ENCODE measurements around the gene TRAF7. TPM values are rescaled to one million over a fixed set of nuclear protein-coding genes. Genes with fewer than 3 reads are reported as not detected.
"Not testable (repeated sequence)": the region's sequence is repeated elsewhere in the genome, so short reads cannot be mapped to it uniquely, and the experiment has no call there.

The TRAF7 gene
- 10 to 100 TPM; 42.6 to 64.5 (median 54.3) TPM for total RNA-seq

DNA sequence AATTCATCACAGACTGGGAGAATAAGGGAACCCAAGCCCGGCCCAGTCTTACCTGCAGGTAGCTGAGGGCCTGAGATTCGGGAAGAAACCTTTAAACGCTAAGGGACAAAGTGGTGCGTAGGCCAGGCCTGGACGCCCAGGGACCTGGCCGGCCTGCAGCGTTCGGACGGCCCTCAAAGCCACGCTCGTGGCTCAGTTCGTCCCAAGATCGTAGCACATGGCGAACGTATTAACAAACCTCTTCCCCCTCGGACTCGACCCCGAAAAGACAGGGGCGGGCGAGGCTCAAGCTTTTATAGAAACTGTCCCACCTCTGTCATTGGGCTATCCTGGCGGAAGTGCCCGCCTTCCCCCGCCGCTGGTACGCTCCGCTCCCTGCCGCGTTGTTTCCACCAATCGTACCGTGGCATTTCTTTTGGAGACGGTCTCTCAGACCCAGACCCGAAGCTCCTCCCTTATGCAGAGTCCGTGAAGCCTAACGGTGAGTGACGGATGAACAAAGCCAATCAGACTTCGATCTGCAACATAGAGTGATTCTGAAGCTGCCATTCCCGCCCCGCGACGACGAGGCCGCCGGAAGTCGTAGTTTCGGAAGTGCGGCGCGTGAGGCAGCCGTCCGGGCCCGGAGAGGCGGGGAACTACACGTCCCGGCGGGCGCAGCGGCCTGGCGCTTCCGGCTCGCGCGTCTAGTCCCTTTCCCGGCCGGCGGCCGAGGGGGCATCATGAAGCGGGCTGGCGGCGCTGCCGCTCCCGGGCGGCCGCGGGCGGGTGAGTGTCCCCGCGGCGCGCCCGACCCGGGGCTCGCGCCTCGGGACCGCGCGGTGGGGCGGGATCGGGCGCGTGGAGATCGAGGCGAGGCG is at the start of gene TRAF7:
TSS of gene TRAF7 (plus strand) at position 692 of the 860 bp plus-strand sequence. CDS start 8,139 bp downstream, outside the sequence.
- intact Hi-C loops (cut with DNase I) = loop anchor here (5.0 kb wide), 1 partner anchor 97 kb away; the partner anchor contains the start of gene ECI1
- WGBS = 0% methylated on average over 43 of the region's 94 CpGs
- Histone ChIP-seq H3K36me3 (peaks cover 0 to 12% (median 7%) of the 10 kb centered on the region in 4 donors), H3K9me3 (no peaks in the 10 kb centered on the region), H3K27me3 (no peaks in the 10 kb centered on the region), H3K27ac (replicated peaks in 1 of 4) (peak within 1 kb of the TSS; percentile 90 to 96 (median 93)), H3K4me3 (peak within 1 kb of the TSS; percentile 62 to 92 (median 71)), H3K4me1 (peaks cover 84 to 91% (median 89%) of the 10 kb centered on the region in 4 donors)
- DNase-seq (ENCODE audit: extremely low spot score) = peak; percentile 100
- TF ChIP-seq EP300 (IDR thresholded peaks at IDR 0.05) (no peak), POLR2A (IDR thresholded peaks at IDR 0.05; ENCODE audit: low read depth) (peak; percentile 100), POLR2AphosphoS5 (IDR thresholded peaks at IDR 0.05) (peak; percentile 100)

DNA sequence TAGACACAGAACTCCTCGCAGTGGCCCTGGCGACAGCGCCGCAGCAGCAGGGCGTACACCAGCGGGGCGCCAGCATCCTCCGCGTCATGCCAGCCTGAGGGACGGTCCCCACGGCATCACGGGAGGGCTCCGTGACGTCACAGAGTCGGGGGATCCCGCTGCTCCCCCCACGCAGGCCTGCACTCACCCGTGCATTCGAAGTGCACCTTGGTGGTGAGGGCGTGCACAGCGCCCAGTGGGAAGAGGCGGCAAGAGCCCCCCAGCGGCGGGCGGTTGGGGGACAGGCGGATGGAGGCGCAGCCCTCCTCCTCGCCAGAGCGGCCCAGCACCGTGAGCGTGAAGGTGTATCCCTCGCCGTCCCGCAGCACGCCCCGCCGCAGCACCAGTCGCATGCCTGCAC is 49.4 kb upstream of the TRAF7 start:
- DNase-seq (ENCODE audit: extremely low spot score); H3K4me3 ChIP-seq; H3K27ac ChIP-seq (replicated peaks in 1 of 4); H3K9me3 ChIP-seq; H3K4me1 ChIP-seq; intact Hi-C loops (cut with DNase I); H3K27me3 ChIP-seq: not testable (repeated sequence)
- peaks cover 66 to 94% (median 83%) of the 10 kb centered on the region in 4 donors for H3K36me3 ChIP-seq
- WGBS = 82% methylated on average over 11 of the region's 38 CpGs

DNA sequence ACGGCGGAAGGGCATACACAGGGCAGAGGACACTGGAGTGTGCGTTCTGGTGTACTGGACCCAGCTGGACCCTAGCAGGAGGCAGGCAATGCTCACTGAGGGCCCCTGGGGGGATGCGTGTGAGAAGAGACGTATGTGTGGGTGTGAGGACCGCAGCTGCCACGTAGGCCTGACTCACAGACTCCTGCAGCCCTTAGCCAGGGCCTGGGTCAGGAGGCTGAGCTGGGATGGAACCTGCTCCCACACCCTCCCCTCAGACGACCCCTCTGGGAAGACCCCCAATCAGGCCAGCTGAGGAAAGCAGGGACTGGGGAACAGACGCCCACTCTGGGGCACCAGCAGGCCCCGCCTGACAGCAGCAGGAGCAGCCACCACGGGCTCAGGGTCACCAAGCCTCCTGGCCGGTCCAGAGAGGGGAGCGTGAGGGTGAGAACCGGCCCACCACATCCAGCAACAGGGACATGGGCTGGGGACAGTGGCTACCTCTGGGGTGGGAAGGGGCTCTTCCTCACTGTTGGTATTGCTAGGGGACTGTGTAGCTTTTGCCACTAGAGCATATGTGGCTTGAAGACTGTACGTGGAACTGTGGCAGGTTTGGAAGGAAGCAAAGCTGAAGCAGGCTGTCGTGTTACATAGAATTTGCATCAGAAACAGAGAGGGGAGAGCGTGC is 48.3 kb upstream of the TRAF7 start:
- not testable (repeated sequence) for DNase-seq (ENCODE audit: extremely low spot score)
- 93% methylated on average over 5 of the region's 17 CpGs for WGBS

DNA sequence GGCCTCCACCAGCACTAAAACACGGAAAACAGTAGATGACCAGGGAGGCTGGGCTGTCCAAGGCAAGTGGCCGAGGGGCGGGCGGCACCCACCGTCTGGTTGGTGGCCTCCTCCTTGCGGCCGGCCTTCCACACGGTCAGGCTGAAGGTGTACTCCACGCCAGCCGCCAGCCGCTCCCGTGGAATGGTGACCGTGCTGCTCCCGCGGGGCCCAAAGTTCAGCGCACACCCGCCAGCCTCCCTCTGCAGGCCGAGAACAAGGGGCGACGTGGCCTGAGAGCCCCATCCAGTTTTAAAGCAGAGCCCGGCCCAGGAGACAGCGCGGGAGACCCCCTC is 47.8 kb upstream of the TRAF7 start:
- H3K27ac ChIP-seq (replicated peaks in 1 of 4); intact Hi-C loops (cut with DNase I); DNase-seq (ENCODE audit: extremely low spot score); H3K9me3 ChIP-seq; H3K4me3 ChIP-seq; H3K27me3 ChIP-seq; H3K4me1 ChIP-seq: not testable (repeated sequence)
- peaks cover 70 to 94% (median 87%) of the 10 kb centered on the region in 4 donors for H3K36me3 ChIP-seq
- 82% methylated on average over 8 of the region's 23 CpGs for WGBS

More for the DNA sequence above, 48.3 kb upstream of the TRAF7 start:
- H3K4me1 ChIP-seq; H3K4me3 ChIP-seq; H3K27me3 ChIP-seq; intact Hi-C loops (cut with DNase I); H3K9me3 ChIP-seq: not testable (repeated sequence)
- H3K36me3 ChIP-seq = peaks cover 70 to 94% (median 87%) of the 10 kb centered on the region in 4 donors
- H3K27ac ChIP-seq (replicated peaks in 1 of 4) = peak overlapping the region in 2 of 4 donors; percentile 23 to 28

DNA sequence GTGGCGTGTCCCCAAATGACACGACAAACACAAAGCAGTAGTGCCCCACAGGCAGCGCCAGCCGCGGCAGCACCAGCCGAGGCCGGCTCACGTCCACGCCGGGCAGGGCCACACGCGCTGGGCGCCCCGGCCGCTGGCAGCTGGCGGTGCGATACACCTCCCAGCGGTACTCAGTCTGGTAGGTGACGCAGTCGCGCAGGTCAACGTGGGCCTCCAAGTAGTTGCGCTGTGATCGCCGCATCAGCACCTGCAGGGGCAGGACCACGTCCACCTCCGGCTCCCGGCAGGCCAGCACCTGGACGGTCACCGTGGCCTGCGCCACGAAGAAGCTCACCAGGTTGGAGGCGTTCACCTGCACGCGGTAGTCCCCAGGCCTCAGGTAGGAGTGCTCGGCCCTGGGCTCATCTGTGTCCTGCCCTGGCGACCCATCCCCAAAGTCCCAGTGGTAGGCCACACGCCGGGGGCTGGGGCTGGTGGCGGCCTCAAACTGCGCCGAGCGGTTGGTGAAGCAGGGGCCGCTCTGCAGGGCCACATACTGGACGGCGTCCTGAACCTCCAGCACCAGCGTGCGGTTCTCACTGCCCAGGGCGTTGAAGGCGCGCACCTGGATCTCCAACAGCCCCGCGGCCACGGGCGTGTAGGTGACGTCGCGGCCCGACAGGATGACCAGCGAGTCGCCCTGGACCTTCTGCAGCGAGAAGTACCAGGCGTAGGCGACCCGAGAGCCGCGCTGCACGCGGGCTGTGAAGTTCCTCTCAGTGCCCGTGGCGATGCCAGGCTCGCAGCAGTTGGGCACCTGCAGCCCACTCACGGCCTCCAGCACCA is 46.9 kb upstream of the TRAF7 start:
- intact Hi-C loops (cut with DNase I); H3K9me3 ChIP-seq; H3K4me1 ChIP-seq; H3K27me3 ChIP-seq; DNase-seq (ENCODE audit: extremely low spot score); H3K27ac ChIP-seq (replicated peaks in 1 of 4); H3K4me3 ChIP-seq: not testable (repeated sequence)
- peaks cover 67 to 94% (median 86%) of the 10 kb centered on the region in 4 donors for H3K36me3 ChIP-seq
- 97% methylated on average over 25 of the region's 73 CpGs for WGBS

DNA sequence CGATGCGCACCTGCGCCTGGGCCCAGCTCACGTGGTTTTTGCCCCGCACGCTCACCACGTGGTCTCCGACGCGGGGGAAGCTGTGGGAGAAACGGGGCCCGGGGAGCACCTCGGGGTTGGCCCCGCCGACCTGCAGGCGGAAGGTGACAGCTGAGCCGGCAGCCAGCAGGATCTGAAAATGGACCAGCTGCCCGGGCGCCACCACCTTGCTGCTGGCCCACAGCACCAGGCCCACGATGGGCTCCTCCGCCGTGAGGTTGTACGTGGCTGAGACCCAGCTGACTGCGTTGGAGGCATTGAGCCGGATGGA is 46.4 kb upstream of the TRAF7 start:
- DNase-seq (ENCODE audit: extremely low spot score); H3K27me3 ChIP-seq; H3K4me3 ChIP-seq; H3K9me3 ChIP-seq; H3K27ac ChIP-seq (replicated peaks in 1 of 4); intact Hi-C loops (cut with DNase I); H3K4me1 ChIP-seq: not testable (repeated sequence)
- 100% methylated on average over 2 of the region's 25 CpGs for WGBS
- H3K36me3 ChIP-seq = peaks cover 66 to 97% (median 90%) of the 10 kb centered on the region in 4 donors

DNA sequence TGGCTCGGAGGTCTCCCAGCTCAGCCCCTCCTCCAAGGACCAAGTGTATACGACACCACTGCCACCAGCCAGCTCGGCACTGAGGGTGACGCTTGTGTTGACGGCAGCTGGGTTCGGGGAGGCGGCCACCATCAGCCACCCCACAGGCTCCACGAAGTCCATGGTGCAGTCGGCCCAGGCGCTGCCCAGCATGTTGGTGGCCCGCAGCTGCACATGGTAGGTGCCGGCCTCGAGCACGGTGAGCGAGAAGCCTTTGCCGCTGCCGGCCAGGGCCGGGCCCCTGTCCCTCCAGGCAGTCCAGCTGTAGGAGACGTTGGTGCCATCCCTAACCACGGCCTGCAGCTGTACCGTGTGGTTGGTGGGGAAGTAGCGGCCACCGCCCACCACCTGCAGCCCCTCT is 45.7 kb upstream of the TRAF7 start:
- intact Hi-C loops (cut with DNase I); H3K27ac ChIP-seq (replicated peaks in 1 of 4); H3K9me3 ChIP-seq; H3K27me3 ChIP-seq; H3K4me1 ChIP-seq; DNase-seq (ENCODE audit: extremely low spot score); H3K4me3 ChIP-seq: not testable (repeated sequence)
- H3K36me3 ChIP-seq = peaks cover 66 to 100% (median 94%) of the 10 kb centered on the region in 4 donors
- 88% methylated on average over 5 of the region's 23 CpGs for WGBS

DNA sequence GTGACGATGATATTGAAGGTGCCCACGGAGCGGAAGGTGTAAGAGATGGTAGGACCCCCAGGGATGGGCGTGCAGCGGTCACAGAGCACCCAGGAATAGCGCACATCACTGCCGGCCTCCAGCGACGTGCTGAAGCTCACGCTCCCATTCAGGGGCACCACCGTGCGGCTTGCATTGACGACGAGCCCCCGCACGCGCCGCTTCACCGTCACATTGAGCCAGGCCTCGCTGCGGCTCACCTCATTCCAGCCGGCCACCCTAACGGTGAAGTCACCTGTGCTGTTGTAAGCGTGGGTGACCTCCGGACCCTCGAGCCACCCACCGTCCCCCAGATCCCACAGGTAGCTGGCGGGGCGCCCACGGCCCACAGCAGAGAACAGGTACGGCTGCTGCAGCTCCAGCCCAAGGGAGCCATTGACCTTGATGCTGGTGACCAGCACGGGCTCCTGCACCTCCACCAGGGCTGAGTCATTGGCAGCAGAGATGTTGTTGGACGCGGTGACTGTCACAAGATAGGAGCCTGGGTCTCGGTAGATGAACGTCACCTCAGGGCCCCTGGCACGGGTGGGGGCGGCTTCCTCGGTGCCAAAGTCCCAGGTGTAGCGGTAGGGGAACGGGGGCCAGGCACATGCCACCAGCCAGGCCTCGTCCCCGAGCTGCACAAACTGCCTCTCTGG is 45.1 kb upstream of the TRAF7 start:
- H3K4me1 ChIP-seq; H3K9me3 ChIP-seq; H3K4me3 ChIP-seq; H3K27me3 ChIP-seq; H3K27ac ChIP-seq (replicated peaks in 1 of 4); DNase-seq (ENCODE audit: extremely low spot score); intact Hi-C loops (cut with DNase I): not testable (repeated sequence)
- H3K36me3 ChIP-seq = peaks cover 62 to 100% (median 94%) of the 10 kb centered on the region in 4 donors
- 89% methylated on average over 20 of the region's 43 CpGs for WGBS

DNA sequence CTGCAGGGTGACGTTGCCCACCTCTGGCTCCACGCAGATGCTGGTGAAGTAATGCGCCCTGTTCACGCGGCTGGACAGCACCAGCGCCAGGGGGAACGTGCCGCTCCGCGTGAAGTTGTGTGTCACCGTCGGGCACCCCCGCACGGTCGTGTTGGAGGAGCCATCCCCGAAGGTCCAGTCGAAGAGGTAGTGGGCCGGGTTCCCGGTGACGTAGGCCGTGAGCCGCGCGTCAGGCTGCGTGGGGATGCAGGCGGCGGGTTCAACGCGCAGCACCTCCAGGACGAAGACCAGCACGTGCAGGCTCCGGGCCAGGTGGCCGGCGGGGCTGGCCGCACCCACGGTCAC is 44.6 kb upstream of the TRAF7 start:
- not testable (repeated sequence) for H3K27me3 ChIP-seq; DNase-seq (ENCODE audit: extremely low spot score)
- WGBS = 94% methylated on average over 15 of the region's 36 CpGs

DNA sequence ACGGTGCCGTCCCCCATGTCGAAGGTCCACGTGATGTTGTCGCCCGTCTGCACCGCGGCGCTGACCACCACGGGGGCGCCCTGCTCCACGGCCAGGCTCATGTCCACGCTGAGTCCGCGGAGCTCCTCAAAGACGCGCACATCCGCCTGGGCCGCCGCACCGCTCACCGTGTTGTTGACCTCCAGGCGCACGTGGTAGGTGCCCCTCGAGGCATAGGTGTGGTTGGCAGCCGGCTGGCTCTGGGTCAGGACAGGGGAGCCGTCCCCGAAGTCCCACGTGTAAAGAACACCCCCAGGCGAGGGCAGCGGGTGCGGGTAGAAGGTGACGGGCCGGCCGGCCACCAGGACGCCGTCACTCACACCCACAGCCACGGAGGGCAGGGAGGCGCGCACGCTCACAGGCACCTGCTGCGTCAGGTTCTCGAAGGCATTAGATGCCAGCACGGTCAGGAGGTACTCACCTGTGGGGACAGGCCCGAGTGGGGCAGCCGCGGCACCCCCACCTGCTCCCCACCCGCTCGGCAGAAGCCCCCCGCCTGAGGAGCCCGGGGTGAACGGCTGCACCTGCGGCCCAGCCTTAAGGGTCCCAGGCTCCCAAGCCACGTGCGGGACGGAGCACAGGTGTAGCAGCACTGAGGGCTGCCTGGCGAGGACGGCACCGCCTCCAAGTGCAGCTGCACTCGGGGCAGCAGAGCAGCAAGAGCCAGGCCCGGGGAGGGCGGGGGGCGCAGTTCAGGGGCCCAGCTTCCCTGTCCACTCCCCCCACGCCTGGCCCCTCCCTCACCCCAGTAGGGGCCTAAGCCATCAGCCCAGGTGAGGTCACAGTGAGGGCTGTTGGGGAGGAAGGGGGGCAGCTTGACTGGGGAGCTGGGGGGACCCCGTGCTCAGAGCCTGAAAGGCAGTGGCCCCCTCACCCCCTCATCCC is 43.9 kb upstream of the TRAF7 start:
- peaks cover 54 to 98% (median 87%) of the 10 kb centered on the region in 4 donors for H3K36me3 ChIP-seq
- not testable (repeated sequence) for H3K27ac ChIP-seq (replicated peaks in 1 of 4)
- WGBS = 89% methylated on average over 22 of the region's 65 CpGs

More for the DNA sequence above, 44.6 kb upstream of the TRAF7 start:
- intact Hi-C loops (cut with DNase I); H3K4me3 ChIP-seq; H3K9me3 ChIP-seq; H3K4me1 ChIP-seq; H3K27ac ChIP-seq (replicated peaks in 1 of 4): not testable (repeated sequence)
- peaks cover 58 to 99% (median 90%) of the 10 kb centered on the region in 4 donors for H3K36me3 ChIP-seq

More for the DNA sequence above, 43.9 kb upstream of the TRAF7 start:
- intact Hi-C loops (cut with DNase I); H3K27me3 ChIP-seq; H3K9me3 ChIP-seq; DNase-seq (ENCODE audit: extremely low spot score); H3K4me3 ChIP-seq: not testable (repeated sequence)
- H3K4me1 ChIP-seq = peaks cover 4 to 11% (median 7%) of the 10 kb centered on the region in 4 donors
